Measurements from ENCODE around the gene SLC8A3. TPM values are rescaled to one million over a fixed set of nuclear protein-coding genes. Genes with fewer than 3 reads are reported as not detected.
"Not testable (repeated sequence)": the region's sequence is repeated elsewhere in the genome, so short reads cannot be mapped to it uniquely, and the experiment has no call there.

The SLC8A3 gene
- total RNA-seq = 0.25 and 0.29 TPM in 2 replicates

GRCh38 chr14:70188659-70189455, at the start of gene SLC8A3:
SLC8A3 (minus strand) TSS chr14:70188951; CDS start chr14:70168422, 20,529 bp downstream.
- intact Hi-C loops (cut with micrococcal nuclease) = no loop called here

DNA sequence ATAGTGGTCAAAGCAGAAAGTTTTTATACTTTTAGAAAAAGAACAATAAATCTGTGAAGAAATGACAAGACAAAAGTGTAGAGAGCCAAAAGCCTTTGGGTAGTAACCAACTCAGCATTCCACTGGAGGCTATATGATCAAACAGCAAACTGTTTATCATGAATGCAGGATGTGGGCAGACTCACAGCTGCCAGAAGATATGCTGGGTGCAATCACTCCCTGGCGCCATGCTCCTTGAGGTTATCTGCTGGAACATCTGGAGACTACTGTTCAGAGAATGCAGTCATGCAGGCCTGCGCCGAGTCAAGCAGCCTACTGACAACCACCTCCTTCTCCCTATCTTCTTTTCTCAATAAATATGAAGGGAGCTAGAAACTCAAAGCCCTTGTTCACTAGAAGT, 49.0 kb upstream of the SLC8A3 start:
- intact Hi-C loops (cut with micrococcal nuclease) = no loop called here

DNA sequence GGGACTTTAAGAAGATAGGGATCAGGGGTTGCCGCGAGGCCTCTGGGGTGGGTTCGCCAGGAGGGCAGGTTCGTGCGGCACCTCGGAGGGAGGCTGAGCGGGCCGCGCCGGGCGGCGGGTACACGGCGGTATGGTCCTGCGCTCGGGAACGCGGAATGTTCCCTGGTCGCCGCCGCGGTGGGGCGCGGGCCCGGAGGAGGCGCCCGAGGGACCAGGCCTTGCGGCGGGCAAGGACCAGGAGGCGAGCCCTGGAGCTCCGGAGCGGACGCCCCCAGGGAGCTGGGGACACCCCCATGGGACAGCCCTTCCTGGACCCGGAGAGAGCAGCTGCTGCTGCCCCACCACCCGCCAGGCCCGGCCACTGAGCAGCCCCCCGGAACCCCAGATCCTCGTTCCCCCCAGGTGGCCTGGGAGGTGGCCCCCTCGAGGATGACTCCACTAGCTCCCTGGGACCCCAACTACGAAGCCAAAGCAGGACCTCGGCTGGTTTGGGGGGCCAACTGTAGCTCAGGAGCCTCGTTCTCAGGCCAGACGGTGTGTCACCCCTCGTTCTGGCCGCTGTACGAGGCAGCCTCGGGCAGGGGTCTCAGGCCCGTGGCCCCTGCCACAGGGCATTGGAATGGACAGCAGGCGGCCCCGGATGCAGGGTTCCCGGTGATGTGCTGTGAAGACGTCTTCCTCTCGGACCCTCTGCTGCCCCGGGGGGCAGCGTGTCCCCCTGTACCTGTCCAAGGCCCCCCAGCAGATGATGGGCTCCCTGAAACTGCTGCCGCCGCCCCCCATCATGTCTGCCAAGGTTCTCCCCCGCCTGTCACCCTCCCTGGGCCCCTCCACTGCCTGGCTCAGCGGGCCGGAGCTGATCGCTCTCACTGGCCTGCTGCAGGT, 45.6 kb upstream of the SLC8A3 start:
- intact Hi-C loops (cut with micrococcal nuclease) = no loop called here

DNA sequence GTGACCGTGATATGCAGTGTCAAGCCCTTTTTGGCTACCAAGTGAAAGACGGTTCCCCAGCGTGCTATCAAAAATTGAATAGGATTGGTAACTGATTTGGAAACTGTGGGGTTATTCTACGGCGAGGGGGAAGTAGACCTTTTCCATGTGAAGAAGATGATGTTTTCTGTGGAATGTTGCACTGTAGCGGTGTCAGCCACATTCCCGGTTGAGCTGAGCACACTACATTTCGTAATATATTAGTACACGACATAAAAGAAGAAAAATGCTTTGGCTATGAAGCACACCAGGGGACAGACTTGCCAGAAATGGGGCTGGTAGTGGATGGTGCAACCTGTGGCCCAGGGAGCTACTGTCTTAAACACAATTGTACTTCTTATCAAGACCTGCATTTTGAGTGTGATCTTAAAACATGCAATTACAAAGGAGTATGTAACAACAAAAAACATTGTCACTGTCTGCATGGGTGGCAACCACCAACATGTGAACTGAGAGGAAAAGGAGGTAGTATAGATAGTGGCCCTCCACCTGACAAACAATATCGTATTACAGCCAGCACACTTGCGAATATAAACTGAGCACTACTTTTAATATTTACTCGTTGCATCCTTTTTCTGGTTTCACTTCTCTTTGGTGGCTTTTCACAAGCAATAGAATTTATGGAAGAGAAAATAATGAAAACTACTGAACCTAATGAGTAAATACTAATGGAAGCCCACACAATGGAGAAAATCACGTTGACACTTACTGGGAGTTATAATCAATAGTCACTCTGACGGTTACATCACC, 43.2 kb upstream of the SLC8A3 start:
- intact Hi-C loops (cut with micrococcal nuclease) = not testable (repeated sequence)

DNA sequence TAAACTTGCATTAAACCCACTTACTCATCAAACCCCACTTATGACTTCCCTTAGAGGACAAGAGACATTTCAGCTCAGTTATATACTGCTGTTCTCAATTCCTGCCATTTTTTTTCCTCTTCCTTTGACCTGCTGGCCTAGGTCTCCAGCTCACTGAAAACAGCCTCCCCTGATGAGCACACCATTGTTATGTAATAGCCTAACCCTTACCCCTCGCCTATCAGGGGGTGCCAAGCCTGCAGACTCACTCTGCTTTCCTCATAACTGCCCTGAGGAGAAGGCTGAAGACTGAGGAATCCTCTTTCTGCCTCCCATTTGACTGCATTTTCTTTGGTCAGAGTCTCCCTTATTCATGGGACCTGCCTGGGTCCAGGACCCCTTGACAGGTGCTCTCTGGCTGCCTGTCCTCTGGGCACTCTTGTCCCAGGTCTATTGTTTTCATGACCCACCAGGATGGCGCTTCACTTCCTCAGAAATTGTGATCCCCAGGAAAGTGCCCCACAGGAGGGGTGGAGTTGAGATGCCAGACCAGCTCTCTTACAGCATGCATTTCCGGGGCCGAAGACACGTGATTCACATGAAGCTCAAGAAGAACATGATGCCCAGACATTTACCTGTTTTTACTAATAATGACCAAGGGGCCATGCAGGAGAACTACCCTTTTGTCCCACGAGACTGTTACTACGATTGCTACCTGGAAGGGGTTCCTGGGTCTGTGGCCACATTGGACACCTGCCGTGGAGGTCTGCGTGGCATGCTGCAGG, 41.3 kb upstream of the SLC8A3 start:
- intact Hi-C loops (cut with micrococcal nuclease) = not testable (repeated sequence)

DNA sequence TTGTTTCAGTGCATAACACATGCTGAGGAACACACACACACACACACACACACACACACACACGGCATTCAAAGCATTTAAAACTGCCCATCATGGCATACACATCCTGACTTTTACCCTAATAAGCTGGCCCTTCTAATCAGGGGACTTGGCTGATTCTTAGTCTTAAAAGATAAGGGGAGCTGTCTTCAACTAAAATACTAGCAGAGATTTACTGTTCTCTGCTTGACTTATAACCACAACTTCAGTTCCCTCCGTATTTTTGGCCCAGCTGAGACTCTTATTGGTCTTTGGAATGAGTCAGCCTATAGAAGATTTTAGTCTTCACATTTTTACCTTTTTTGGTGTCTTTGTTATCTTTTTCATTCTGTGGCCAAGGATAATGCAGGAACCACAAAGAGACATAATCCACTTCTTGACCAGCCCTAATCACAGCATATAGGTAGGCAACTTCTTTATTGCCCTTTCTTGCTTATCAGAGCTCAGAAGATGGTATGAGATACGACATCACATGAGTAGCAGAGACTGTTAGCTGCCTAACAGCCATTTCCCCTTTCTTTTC, 25.1 kb upstream of the SLC8A3 start:
- intact Hi-C loops (cut with micrococcal nuclease) = no loop called here

GRCh38 chr14:70212752-70213151, 24.0 kb upstream of the SLC8A3 start:
- intact Hi-C loops (cut with micrococcal nuclease) = no loop called here

GRCh38 chr14:70208380-70208779, 19.6 kb upstream of the SLC8A3 start:
- intact Hi-C loops (cut with micrococcal nuclease) = no loop called here

DNA sequence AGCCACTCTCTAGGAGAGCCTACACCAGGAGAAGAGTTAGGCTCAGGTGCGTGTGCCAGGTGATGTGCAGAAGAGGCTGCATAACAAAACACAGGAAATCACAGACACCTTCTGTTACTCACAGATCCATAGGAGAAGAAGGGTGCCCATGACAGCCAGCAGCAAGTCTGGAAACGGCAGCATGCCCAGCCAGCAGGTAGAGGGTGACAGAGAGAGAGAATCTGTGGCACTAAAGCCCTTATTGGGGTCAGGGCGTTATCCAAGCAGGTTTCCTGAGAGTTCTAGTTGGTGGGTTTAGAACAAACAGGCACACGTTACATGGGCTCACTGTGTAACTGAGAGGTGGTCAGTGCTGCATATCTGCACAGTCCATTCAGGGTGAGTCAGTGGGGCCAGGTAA, 14.9 kb upstream of the SLC8A3 start:
- intact Hi-C loops (cut with micrococcal nuclease) = no loop called here

DNA sequence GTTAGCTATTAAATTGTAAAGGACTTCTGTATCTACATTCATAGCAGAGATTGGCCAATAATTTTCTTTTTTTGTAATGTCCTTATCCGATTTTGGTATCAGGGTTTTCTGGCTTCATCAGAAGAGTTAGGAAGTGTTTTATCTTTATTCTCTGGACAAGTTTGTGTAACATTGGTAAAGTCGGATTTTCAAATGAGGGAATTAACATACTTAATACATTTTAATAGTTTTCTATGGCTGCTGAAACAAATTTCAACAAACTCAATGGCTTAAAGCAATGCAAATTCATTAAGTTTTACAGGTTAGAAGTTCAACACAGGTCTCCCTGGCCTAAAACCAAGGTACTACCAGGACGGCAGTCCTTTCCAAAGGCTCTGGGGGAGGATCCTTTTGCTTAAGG, 13.2 kb upstream of the SLC8A3 start:
- intact Hi-C loops (cut with micrococcal nuclease) = no loop called here

- intact Hi-C loops (cut with micrococcal nuclease) = no loop called here
Measured at GRCh38 chr14:70193396-70193795, 4.6 kb upstream of the SLC8A3 start.

DNA sequence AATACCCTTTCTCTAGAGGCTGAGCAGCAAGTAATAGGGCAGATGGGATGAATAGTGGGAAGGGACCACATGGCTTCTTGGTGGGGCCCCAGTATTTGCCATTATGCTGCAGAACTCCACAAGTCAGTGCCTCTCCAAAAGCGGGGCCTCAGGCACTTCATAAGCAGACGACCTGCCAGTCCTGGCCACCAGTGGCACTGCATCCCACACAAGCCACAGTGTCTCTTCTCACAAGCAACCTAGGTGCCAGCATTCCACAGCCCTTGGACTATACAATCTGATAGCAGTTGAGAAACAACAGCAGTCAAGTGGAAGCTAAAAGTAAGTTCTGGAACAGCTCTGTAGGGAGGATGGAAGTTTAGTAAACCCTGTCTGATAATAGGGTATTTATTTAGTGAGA, 4.2 kb upstream of the SLC8A3 start:
- intact Hi-C loops (cut with micrococcal nuclease) = no loop called here

GRCh38 chr14:70190156-70190555, 1.4 kb upstream of the SLC8A3 start:
- intact Hi-C loops (cut with micrococcal nuclease) = no loop called here

DNA sequence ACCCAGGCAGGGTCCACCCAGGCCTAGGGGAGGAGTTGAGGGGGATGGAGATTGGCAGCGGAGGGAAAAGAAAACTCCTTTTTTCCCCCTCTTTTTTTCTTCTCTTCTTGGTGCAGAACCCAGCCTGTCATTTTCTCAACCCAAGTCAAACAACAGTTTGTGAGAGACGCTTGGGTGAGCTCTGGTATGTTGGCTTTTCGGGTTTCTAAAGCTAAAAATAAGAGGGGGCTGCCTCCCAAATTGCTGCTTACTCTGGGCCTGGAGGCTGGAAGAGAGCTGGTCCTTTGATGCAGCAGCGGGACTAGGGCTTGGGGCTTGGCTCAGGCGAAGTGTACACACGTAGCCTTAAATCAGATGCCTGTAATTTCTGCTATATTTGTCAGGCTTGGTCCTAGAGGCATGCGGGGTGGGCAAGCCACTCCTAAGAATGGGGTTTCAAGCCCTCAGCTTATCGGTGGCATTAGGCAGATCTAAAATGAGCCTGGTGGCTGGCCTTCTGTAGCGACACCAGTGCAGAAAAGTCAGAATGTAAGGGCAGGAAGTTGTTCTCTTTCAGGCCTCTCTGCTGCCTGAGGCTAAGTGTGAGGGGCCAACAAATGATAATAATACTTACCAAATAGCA, 816 bp upstream of the SLC8A3 start:
- intact Hi-C loops (cut with micrococcal nuclease) = no loop called here

GRCh38 chr14:70188322-70188658, 461 bp downstream of the SLC8A3 start:
- intact Hi-C loops (cut with micrococcal nuclease) = no loop called here

DNA sequence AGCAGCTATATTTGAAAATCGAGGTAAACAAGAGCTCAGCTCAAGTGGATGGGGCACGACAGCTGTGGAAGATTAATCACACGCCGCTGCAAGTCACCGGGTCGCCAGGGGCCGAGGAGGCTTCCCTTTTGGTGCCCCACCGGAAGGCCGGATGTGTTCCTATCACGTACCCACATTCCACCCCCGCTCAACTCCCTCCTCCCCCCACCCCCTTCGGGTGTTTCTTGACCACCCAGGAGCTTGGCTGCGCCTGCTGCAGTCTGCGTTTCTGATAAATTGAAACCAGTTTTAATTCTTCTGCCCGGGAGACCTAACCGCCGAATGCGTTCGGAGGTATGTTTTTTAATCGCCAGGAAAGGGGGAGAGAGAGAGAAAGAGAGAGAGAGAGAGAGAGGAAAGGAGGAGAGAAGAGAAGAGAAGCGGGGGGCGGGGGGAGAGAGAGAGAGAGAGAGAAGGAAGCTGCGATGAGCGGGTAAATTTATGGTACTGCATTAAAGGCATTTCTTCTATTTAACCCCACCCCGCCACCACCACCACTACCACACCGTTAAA, 1.8 kb downstream of the SLC8A3 start:
- intact Hi-C loops (cut with micrococcal nuclease) = no loop called here

DNA sequence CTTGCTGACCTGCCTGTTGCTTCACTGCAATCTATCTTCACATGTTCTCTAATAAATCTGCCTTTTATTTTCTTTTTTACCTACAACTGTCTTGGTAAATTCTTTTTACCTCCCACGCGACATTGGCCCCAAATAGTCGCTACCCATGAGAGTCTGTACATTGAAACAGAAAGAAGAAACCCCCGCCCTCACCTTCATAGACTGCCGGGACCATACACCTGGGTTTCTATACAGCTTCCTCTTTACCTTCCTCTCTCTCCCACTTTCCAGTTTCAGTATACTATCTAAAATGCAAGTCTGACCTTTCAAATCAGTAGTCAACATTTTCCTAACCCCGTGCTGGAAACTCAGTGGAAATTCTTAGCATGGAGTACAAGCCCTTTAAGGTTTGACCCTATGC, 4.8 kb downstream of the SLC8A3 start:
- intact Hi-C loops (cut with micrococcal nuclease) = no loop called here

DNA sequence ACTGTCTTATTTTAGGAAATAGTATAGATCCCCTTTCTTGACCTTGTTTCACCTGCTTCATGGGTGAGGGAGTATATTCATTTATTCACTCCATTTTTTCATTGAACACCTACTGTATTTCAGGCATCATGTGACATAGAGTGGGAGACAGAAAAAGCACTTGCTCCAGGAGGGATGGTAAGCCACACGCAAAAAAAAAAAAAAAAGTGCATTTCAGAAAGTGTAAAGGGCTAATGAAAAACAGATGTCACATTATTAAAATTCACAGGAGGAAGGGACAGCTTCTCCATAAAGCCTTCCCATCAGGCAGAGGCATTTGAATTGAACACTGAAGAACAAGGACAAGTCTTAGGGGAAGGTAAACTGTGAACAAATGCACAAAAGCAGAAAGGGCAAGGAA, 7.5 kb downstream of the SLC8A3 start:
- intact Hi-C loops (cut with micrococcal nuclease) = no loop called here

- intact Hi-C loops (cut with micrococcal nuclease) = no loop called here
Measured at GRCh38 chr14:70180718-70181117, 8.0 kb downstream of the SLC8A3 start.

All from T-helper 1 cell treated with Interleukin-12 subunit alpha and Interleukin-12 subunit beta and Interleukin-4 antibody, amounts not matched to agents 30 ng/mL and 1 ng/mL, for 36 hours (primary cell).